ENCODE data around the gene HSPB1. TPM values are rescaled to one million over a fixed set of nuclear protein-coding genes. Genes with fewer than 3 reads are reported as not detected.
"Not testable (repeated sequence)": the region's sequence is repeated elsewhere in the genome, so short reads cannot be mapped to it uniquely, and the experiment has no call there.

Gene HSPB1
- total RNA-seq, 1 donor from 2014 or later = 235 TPM

GRCh38 chr7:76282344-76283253 is 19.9 kb upstream of the HSPB1 start:
- Mint-ChIP-seq H3K36me3 (no peaks in the 10 kb centered on the region), H3K27me3 (ENCODE audit: low read depth) (peaks cover 60% of the 10 kb centered on the region), H3K4me1 (peaks cover 12% of the 10 kb centered on the region), H3K4me3 (peak overlapping the region; percentile 69), H3K27ac (no peak overlapping the region), H3K9me3 (no peaks in the 10 kb centered on the region)
- TF ChIP-seq, protein P1, sequence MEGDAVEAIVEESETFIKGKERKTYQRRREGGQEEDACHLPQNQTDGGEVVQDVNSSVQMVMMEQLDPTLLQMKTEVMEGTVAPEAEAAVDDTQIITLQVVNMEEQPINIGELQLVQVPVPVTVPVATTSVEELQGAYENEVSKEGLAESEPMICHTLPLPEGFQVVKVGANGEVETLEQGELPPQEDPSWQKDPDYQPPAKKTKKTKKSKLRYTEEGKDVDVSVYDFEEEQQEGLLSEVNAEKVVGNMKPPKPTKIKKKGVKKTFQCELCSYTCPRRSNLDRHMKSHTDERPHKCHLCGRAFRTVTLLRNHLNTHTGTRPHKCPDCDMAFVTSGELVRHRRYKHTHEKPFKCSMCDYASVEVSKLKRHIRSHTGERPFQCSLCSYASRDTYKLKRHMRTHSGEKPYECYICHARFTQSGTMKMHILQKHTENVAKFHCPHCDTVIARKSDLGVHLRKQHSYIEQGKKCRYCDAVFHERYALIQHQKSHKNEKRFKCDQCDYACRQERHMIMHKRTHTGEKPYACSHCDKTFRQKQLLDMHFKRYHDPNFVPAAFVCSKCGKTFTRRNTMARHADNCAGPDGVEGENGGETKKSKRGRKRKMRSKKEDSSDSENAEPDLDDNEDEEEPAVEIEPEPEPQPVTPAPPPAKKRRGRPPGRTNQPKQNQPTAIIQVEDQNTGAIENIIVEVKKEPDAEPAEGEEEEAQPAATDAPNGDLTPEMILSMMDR (IDR thresholded peaks at IDR 0.05; ENCODE audit: unreplicated experiment) = no peak
- DNase-seq (ENCODE audit: low spot score in 2 of 2, unreplicated experiment in 2 of 2) = peak in 1 of 2 experiments; percentile 53

GRCh38 chr7:76283254-76284159 is 19.0 kb upstream of the HSPB1 start:
- DNase-seq (ENCODE audit: low spot score in 2 of 2, unreplicated experiment in 2 of 2) = no peak
- Mint-ChIP-seq H3K9me3 (no peaks in the 10 kb centered on the region), H3K4me1 (peaks cover 12% of the 10 kb centered on the region), H3K4me3 (peak overlapping the region; percentile 57), H3K27ac (no peak overlapping the region), H3K27me3 (ENCODE audit: low read depth) (peaks cover 53% of the 10 kb centered on the region), H3K36me3 (no peaks in the 10 kb centered on the region)
- TF ChIP-seq, protein P1 (IDR thresholded peaks at IDR 0.05; ENCODE audit: unreplicated experiment) = no peak

DNA sequence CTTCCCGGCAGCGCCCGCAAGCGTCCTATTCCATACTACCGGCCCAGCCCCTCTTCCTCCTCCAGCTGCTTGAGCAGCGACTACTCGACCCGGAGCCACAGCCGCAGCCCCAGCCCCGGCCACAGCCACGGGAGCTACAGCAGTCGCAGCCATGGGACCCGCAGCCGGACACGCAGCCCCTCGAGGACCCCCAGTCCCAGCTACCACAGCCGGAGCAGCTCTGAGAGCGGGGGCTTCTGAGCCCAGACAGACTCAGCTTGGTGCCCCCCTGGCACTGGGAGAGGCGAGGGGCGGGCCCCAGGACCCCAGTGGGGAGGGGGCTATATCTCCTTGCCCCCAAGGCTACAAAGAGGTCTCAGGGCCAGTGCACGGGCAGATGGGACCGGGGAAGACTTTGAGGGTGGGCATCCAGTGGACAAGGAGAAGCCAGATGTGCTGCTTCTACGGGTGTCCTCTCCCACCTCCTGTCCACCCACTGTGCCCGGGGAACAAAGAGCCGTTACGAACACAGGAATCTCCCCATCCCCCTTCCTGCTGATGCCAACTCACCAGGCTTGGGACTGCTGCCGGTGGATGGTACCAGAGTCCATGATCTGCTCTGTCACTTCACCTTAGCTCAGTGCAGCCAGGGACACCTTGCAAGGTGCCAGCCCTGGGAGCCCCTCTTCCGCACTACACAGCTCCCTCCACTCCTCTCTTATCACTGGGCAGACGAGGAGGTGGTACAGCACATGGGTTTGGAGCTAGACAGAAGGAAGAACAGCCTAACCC is 16.7 kb upstream of the HSPB1 start:
- Mint-ChIP-seq H3K27ac (no peak overlapping the region), H3K36me3 (no peaks in the 10 kb centered on the region), H3K4me1 (peaks cover 17% of the 10 kb centered on the region), H3K27me3 (ENCODE audit: low read depth) (peaks cover 32% of the 10 kb centered on the region), H3K4me3 (no peak overlapping the region), H3K9me3 (no peaks in the 10 kb centered on the region)
- DNase-seq (ENCODE audit: low spot score in 2 of 2, unreplicated experiment in 2 of 2) = no peak
- TF ChIP-seq, protein P1 (IDR thresholded peaks at IDR 0.05; ENCODE audit: unreplicated experiment) = no peak

GRCh38 chr7:76286842-76287403 is 15.6 kb upstream of the HSPB1 start:
- TF ChIP-seq, protein P1 (IDR thresholded peaks at IDR 0.05; ENCODE audit: unreplicated experiment) = no peak
- peaks cover 26% of the 10 kb centered on the region for H3K27me3 Mint-ChIP-seq (ENCODE audit: low read depth)
- H3K4me1 Mint-ChIP-seq = peaks cover 22% of the 10 kb centered on the region
- H3K36me3 Mint-ChIP-seq = no peaks in the 10 kb centered on the region
- no peak for DNase-seq (ENCODE audit: low spot score in 2 of 2, unreplicated experiment in 2 of 2)
- H3K9me3 Mint-ChIP-seq = no peaks in the 10 kb centered on the region
- H3K27ac Mint-ChIP-seq = no peak overlapping the region
- H3K4me3 Mint-ChIP-seq = no peak overlapping the region

DNA sequence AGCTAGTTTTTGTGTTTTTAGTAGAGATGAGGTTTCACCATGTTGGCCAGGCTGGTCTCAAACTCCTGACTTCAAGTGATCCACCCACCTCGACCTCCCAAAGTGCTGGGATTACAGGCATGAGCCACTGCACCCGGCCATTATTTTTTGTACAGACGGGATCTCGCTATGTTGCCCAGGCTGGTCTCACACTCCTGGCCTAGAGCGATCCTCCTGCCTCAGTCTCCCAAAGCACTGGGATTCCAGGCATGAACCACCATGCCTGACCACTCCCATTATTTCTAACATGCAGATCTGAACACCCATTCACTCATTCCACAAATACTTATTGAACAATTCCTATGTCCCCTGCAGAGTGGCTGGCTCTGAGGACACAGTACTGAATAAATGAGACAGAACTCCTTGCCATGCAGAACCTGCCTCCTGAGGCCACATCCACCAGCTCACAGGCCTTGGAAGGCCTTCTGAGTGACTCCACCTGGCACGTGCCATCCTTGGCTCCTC is 11.6 kb upstream of the HSPB1 start:
- H3K9me3 Mint-ChIP-seq; H3K27me3 Mint-ChIP-seq (ENCODE audit: low read depth); H3K36me3 Mint-ChIP-seq; H3K4me3 Mint-ChIP-seq; DNase-seq (ENCODE audit: low spot score in 2 of 2, unreplicated experiment in 2 of 2): not testable (repeated sequence)
- H3K4me1 Mint-ChIP-seq = peaks cover 42% of the 10 kb centered on the region
- H3K27ac Mint-ChIP-seq = peak overlapping the region; percentile 98

Measured in mesothelial cell of epicardium (in vitro differentiated cells).